HG03520 (cell line): ENCODE measurements around the gene LY9.

Experiments used
- ATAC-seq: cut with Tn5 transposase; IDR thresholded peaks from one replicate; pipeline ENCODE4 v1.9.1; 2021; ENCODE audit warnings: mild to moderate bottlenecking, moderate library complexity; ENCODE audit not compliant: unreplicated experiment

The LY9 gene

DNA sequence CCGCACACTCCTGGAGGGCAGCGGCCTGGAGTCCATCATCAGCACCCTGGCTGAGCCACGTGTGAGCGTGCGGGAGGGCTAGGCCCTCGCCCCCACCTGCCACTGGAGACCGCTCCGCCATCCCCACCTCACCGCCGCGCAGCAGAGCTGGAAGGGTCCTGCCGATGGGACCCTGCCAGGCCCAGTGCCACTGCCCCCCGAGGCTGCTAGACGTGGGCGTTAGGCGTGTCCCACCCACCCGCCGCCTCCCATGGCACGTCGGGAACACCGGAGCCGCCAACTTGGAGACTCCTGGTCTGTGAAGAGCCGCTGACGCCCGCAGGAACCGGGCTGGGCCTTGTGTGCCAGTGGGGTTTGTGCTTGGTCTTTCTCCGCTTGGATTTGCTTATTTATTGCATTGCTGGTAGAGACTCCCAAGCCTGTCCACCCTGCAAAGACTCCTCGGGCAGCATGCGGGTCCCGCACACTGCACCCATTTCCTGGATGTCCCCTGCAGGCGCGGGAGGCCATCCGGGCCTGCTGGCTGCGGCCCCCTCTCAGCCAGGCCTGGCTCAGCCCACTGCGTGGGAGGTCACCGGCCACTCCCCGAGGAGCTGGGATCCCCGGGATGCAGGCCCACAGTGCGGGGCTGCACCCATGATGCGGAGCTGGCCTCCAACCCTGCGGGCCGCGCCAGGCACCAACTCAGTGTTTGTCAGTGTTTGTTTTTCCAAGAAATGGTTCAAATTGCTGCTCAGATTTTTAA is 6.0 kb downstream of the LY9 start:
- ATAC-seq, result no peak

DNA sequence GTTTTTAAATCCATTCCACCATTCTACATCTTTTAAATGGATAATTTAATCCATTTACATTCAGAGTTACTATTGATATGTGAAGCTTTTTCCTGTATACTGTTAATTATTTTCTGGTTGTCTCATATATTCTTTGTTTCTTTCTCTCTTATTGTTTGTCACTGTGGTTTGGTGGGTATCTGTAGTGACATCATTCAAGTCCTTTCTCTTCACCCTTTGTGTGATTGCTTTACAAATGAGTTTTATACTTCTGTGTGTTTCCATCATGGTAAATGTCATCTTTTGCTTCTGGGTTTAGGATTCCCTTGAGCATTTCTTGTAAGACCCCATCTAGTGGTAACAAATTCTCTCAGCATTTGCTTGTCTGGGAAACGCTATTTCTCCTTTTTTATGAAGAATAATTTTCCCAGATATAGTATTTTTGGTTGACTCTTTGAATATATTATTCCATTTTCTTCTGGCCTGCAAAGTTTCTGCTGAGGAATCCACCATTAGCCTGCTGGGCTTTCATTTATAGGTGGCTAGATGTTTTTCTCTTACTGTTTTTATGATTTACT is 10.2 kb downstream of the LY9 start:
- ATAC-seq, result no peak

DNA sequence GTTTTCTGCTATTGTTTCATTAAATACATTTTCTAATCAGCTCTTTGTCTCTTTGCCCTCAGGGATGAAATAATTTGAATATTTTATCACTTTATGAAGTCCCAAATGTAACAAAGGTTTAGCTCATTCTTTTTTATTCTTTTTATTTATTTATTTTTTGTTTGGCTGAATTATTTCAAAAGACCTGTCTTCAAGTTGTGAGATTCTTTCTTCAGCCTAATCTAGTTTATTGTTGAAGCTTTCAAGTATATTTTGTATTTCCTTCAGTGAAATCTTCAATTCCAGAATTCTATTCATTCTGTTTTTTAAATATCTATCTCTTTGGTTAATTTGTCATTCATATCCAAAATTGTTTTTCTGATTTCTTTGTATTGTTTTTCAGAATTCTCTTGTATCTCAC is 10.8 kb downstream of the LY9 start:
- ATAC-seq, result no peak

DNA sequence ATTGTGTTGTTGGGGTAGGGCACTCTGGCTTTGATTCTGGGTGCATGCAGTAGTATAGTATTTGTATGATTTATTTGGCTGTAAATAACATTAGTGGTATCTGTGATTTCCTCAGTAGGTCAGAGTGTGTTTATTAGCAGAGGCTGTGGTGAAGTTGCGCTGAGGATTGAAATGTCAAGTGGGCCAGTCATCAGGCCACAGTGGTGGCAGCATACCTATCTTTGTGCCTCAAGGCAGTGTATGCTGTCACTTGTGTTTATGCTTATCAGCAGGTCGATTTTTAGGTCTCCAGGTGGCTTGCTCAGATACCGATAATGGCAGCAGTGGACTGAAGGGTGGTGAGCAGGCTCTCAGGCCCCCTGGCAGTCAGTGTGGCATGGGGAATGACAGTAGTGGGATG is 11.3 kb downstream of the LY9 start:
- no peak for ATAC-seq

DNA sequence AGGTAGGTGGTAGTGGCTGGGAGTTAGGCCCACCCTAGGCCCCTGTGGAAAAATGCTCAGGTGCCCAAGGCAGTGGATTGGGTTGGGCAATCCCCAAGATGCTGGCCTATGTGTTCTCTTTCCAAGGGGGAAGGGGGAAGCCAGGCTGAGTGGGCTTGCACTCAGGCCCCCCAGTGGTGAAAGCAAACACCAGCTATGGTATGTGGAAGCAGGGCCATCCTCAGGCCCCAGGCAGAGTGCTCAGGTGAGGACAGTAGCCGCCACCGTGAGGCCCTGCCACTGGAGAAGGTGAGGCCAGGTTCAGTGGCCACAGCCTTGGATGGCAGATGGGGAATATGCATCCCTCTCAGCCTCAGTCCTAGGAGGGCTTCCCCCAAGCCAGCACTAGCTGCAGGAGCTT is 11.8 kb downstream of the LY9 start:
- no peak for ATAC-seq

DNA sequence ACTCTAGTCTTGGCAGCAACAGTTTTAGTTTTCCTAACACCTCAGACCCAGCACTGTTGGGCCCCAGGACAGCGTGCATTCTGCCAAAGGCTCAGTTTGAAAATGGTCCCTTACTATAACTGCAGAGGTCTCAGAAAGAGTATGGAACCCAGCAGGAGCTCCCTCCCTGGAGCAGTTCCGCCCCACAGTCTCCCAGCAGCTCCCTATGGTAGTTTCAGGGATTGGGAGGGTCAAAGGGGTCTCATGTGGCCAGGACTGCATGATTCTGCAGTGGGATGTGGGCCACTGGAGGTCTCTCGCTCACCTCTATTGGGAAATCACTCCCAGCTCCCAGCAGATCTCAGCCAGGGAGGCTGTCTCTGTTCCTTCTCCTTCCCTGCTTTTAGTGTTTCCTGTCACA is 12.3 kb downstream of the LY9 start:
- ATAC-seq, result no peak

DNA sequence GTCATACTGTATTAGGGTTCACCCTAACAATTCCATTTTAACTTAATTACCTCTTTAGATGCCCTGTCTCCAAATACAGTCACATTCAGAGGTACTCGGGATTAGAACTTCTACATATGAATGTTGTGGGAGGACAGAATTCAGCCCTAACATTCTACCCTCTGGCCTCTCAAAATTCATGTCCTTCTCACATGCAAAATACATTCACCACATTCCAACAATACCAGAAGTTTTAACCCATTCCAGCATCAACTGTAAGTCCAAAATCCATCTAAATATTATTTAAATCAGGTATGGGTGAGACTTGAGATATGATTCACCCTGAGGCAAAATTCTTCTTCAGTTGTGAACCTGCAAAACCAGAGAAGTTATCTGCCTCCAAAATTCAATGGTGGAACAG is 14.5 kb downstream of the LY9 start:
- no peak for ATAC-seq

DNA sequence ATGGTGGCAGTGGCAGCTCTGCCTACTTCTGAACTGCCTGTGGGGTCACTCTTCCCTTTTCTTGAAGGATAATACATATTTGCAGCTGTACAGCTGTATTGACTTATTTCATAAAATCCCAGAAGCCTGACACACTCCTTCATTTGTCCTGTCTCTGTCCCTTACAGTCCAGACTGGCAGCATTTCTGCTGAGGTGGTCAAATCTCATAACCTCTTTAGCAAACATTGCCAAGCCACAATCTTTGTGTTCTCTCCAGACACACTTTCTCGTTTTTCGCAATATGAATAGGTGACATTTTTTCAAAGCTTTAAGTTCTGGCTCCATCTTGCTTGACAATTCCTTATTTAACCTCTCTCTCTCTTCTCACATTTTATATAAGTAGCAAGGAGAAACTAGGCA is 15.2 kb downstream of the LY9 start:
- no peak for ATAC-seq

DNA sequence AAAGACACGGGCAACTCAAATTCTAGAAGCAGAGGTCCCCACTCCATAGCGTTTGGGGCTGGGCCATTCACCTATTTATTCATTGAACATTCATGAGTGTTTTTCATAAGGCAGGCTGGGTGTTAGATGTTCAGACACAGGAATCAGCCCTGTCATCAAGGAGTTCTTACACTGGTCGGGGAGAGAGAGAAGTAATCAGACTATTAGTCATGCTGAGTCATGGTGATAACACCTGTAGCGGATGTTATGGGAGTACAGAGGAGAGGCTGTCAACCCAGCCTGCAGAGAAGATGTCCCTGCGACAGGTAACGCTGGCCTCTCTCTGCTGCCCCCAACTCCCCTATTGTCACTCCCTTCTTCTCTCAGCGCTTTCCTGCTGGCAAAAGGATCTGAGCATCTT is 17.2 kb downstream of the LY9 start:
- ATAC-seq, result no peak

DNA sequence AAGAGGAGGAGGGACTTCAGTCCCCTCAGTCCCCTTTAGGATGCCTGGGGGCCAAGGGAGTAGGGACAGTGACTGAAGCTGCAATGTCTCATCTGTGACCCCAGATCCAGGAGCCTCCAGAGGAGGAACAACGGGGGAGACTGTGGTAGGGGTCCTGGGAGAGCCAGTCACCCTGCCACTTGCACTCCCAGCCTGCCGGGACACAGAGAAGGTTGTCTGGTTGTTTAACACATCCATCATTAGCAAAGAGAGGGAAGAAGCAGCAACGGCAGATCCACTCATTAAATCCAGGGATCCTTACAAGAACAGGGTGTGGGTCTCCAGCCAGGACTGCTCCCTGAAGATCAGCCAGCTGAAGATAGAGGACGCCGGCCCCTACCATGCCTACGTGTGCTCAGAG is 18.3 kb downstream of the LY9 start:
- ATAC-seq, result no peak

DNA sequence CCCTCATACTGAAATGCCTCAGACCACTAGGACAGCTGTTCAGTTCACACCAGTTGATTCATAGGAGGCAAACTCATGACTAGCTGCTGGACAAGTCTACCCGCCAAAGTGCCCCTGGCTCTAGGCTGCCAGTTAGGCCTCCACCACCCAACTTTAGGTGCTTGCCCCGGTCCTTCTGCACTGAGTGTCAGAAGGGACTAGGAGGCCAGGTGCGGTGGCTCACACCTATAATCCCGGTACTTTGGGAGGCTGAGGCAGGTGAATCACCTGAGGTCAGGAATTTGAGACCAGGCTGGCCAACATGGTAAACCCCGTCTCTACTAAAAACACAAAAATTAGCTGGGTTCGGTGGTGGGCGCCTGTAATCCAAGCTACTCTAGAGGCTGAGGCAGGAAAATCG is 18.9 kb downstream of the LY9 start:
- ATAC-seq, result no peak

DNA sequence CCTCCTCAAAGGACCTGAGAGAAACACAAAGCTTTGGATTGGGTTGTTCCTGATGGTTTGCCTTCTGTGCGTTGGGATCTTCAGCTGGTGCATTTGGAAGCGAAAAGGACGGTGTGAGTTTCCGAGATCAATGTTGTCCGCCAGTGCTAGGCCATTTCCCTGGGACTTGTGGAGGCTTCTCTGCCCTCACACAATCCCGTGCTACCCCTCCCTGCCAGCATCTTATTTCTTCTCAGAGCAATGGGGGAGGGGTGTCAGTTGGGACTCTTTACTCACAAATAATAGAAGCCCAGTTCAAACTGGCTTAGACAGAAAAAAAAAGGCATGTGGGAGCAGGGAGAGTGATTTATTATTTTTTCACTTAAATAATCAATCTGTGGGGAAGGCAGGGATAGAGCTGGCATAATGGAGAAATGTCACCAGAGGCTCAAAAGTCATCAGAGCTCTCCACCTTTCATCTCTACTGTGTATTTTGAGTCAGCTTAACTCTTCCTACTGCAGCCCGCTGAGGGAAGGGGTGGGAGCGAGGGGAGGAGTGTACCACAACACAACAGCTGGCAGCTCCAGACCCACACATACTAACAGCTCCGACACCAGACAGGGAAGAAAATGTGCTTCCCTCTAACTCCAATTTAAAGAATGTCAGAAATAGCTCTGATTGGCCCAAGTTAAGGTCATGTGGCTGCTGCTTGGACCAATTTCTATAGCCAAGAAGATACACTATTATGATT is 22.4 kb downstream of the LY9 start:
- no peak for ATAC-seq

DNA sequence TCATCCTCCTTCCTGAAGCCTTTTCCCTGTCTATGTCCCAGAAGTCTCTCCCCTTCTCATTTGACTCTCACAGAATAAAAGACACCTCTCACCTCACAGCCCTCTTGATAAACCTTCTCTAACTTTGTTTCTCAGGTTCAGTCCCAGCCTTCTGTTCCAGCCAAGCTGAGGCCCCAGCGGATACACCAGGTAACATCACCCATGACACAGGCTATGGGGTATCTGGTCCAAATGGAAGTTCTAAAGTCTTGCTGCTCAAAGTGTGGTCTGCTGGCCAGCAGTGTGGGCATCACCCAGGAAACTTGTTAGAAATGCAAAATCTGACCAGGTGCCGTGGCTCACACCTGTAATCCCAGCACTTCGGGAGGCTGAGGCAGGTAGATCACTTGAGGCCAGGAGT is 23.2 kb downstream of the LY9 start:
- no peak for ATAC-seq

DNA sequence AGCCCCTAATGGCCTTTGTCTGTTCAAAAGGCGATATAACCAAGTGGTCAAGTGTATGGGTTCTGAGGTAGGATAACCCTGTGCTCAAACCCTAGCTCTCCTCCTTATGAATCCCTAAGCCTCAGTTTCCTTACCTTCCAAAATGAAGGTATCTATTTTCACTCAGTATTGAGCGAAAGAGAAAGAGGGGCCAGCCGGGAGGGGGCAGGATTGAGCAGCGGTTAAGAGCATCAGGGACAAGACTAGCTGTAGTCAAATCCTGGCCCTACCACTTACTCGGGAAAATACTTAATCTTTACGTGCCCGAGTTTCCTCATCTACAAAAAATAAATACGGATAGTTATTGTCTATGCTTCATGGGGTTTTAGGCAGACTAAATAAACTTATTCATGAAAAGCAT is 25.7 kb downstream of the LY9 start:
- no peak for ATAC-seq

DNA sequence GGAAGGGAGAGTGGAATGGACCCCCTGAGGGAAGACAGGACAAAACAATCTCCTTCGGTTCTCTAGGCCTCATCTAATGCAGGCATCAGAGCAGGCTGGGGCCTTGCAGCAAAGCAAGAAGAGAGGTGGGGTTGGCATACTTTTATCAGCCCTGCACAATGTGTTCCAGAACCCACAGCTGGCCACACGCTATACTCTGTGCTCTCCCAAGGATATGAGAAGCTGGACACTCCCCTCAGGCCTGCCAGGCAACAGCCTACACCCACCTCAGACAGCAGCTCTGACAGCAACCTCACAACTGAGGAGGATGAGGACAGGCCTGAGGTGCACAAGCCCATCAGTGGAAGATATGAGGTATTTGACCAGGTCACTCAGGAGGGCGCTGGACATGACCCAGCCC is 27.3 kb downstream of the LY9 start:
- ATAC-seq, result no peak

DNA sequence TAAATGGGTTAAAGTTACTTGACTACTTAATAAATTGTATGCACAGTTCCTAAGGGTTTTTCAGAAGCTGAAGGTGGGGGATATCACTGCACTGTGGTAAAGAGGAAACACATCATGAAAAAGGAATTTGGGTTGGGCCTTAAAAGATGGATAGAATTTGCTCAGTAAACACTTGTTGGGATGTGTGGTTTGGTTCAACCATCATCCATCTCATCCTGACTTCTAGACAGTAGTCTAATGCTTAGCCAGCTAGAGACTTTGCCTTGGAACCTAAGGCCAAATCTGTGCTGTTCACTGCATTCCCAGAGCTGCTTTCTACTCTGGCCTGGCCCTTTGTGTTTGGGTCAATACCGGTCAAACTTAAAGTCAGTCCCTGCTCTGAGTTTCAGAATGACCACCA is 30.6 kb downstream of the LY9 start:
- no peak for ATAC-seq

DNA sequence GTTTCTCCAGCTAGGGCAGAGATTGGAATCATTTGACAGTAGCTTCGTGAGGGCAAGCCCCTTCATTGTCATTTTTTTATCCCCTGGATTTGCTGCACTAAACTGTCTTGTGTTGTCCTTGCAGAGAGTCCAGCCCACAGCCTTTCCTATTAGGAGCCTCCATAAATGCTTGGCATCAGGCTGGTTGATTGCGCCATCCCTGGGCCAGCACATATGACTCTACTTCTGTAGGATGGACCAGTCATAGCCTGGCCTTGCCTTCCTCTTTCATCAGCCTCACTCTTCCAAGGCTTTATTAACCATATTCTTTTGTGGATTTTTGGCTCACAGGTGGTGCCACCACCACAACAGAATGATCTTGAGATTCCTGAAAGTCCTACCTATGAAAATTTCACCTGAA is 31.4 kb downstream of the LY9 start:
- no peak for ATAC-seq

DNA sequence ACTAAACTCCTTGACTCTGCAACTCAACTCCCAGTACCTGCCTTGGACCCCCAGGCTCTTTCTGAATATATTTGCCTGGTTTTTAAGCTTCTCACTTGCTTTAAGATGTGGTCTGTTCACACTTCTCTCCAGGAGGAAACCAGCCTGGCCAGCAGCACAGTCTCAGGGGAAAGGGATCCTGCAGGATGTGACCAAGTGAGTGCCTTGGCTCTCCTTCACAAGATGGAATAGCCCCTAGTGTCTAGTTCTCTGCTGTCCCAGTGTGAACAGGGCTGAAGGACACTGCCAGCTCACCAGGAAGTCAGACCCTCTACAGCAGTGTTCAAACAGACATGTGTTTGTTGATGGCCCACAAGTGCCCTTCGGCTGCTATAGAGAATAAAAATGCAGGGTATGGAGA is 33.8 kb downstream of the LY9 start:
- ATAC-seq, result no peak

DNA sequence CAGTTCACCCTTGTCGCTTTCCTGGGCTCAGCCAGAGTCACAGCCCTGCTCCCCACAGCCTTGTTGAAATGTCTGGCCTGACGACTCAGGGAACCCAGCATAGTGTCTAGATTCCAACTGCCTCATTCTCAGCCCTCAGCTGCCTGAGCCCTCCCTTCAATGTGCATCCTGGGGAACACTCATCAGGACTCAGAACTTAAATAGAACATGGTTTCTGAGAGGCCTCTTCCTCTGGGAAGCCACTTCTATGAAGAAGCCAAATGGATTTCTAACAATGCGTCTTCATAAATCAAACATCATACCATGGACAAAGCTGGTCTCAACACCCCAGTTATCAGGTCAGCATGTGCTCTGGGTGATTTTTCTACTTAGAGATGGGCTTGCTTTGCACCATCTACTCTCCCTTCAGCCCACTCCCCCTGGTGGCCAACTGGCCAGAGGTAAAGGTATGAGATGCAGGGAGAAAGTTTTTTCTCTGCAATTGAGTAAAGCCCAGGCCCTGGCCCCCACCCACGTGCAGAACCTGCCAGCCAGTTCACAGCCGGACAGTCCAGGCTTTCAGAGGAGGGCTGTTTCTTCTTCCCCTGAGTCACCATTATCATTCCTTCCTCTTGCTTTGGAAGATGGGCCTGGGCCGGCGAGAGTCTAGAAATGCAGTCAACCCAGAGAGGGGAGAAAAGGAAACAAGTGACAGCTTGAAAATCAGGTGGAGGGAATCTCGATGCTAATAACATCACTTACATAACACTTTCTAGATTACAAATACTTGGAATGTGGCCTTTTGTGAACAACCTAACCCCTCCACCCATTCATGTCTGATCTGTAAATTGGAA is 34.6 kb downstream of the LY9 start:
- ATAC-seq, result no peak

DNA sequence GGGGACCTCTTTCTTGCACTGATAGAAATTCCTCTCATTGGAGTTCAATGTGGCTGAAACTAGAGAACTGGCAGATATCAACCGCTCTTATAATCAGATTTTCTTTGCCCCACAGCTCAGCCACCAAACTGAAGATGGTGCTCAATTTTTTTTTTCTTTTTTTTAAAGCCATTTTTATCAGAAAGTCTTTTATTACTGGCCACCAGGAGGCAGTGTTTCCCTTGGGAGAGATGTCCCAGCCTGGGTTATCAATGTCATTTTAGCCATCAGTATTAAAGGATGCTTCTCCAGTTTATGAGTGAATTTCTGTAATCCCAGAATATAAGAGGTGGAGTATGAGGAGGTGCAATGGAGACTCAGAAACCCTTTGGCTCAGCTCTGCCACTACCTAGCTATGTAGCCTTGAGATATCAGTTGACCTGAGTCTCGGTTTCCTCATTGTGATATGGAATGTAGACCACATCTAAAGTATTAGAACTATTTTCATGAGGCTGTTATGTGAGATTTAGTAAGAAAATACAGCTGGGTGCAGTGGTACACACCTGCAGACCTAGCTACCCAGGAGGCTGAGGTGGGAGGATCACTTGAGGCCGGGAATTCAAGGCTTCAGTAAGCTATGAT is 39.1 kb downstream of the LY9 start:
- no peak for ATAC-seq

DNA sequence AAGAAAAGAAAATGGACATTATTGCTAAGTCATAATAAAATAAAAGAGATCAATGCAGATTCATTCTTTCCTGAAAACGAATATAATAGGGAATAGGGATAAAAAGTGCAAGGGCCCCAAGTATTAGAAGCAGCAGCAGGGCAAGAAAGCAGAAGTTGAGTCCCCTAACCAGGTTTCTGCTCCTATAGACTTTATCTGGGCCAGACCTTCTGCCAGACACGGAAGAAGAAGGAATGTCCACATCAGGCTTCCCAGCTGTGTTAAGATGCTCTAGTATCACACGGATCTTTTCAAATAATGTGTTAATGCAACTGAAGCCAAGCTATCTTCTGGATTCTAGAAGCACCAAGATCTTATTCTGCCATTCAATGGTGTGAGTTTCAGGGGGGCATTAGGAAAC is 39.8 kb downstream of the LY9 start:
- no peak for ATAC-seq
